ENCODE results near the gene AIF1.
A peak's percentile ranks its signal among the peaks of the same experiment; 100 is the strongest.

AIF1 gene

DNA sequence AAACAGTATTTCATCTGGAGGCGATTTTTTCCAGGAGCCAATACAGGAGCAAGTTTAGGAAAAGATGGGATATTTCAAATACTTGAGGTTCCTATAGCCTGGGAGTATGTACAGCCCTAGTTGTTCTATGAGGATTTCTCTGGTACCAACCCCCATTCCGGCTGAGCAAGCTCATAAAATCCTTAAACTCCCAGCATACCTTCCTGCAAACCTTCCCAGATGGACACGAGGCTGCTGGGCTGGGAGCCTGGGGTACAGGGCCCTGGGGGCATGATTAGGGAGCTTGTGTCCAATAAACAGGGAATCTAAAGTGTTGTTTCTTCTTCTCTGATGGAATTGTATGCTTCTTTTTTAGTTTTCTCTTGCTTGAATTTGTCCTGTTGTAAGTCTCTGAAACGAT, 7.0 kb downstream of the AIF1 start:
- no peaks in the 10 kb centered on the region for H3K9me3 ChIP-seq (replicated peaks; ENCODE audit: insufficient read depth, low read length)
- no peaks in the 10 kb centered on the region for H3K9me2 ChIP-seq (replicated peaks; ENCODE audit: insufficient read depth, low read length)
- TF ChIP-seq EZH2 (optimal IDR thresholded peaks at IDR 0.05; ENCODE audit: low read depth, low read length) (no peak), EZH2phosphoT487 (IDR thresholded peaks at IDR 0.05; ENCODE audit: low read length) (no peak)
- TF ChIP-seq, protein P1, sequence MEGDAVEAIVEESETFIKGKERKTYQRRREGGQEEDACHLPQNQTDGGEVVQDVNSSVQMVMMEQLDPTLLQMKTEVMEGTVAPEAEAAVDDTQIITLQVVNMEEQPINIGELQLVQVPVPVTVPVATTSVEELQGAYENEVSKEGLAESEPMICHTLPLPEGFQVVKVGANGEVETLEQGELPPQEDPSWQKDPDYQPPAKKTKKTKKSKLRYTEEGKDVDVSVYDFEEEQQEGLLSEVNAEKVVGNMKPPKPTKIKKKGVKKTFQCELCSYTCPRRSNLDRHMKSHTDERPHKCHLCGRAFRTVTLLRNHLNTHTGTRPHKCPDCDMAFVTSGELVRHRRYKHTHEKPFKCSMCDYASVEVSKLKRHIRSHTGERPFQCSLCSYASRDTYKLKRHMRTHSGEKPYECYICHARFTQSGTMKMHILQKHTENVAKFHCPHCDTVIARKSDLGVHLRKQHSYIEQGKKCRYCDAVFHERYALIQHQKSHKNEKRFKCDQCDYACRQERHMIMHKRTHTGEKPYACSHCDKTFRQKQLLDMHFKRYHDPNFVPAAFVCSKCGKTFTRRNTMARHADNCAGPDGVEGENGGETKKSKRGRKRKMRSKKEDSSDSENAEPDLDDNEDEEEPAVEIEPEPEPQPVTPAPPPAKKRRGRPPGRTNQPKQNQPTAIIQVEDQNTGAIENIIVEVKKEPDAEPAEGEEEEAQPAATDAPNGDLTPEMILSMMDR (IDR thresholded peaks at IDR 0.05; ENCODE audit: low read length), result no peak
- H3K36me3 ChIP-seq (replicated peaks; ENCODE audit: insufficient read depth, low read length), result peaks cover 10% of the 10 kb centered on the region; the same call in 1 of the 2 replicates
- peaks cover 64% of the 10 kb centered on the region for H3K79me2 ChIP-seq (ENCODE audit: low read length)
- peak overlapping the region; percentile 97 for H3K9ac ChIP-seq (ENCODE audit: low read length)
- no peak overlapping the region for H3K27ac ChIP-seq (ENCODE audit: low read length)
- peaks cover 7% of the 10 kb centered on the region; the same call in 1 of the 2 replicates for H3F3A ChIP-seq (ENCODE audit: insufficient read depth, low read length)
- no peak overlapping the region for H2AFZ ChIP-seq (ENCODE audit: low read length)
- no peak for DNase-seq
- peak overlapping the region; percentile 95 for H3K4me3 ChIP-seq (ENCODE audit: low read length)
- H3K4me2 ChIP-seq (ENCODE audit: low read depth, low read length), result peak overlapping the region; percentile 71
- H3K27me3 ChIP-seq (replicated peaks; ENCODE audit: insufficient read depth, low read length), result no peaks in the 10 kb centered on the region
- peaks cover 8% of the 10 kb centered on the region; the same call in 1 of the 2 replicates for H3K4me1 ChIP-seq (ENCODE audit: low read length)
- H4K20me1 ChIP-seq (ENCODE audit: insufficient read depth, low read length), result no peaks in the 10 kb centered on the region

DNA sequence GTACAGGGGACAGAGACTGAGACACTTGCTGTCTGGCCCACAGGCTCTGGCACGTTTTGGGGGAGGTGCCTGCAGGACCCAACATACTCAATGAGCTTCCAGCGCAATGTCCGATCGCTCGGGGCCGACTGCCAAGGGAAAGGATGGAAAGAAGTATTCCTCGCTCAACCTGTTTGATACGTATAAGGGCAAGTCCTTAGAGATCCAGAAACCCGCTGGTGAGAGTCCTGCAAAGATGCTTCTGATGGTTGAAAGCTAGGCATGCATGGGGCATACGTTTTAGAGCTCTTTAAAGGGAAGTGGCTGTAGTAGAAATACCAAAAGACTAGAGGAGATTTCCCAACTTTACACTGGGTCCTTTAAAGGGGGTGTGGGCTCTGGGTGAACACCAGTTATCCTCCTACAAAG, 7.7 kb downstream of the AIF1 start:
- no peak overlapping the region for H3K9ac ChIP-seq (ENCODE audit: low read length)
- H3K27me3 ChIP-seq (replicated peaks; ENCODE audit: insufficient read depth, low read length), result no peaks in the 10 kb centered on the region
- no peak overlapping the region for H3K27ac ChIP-seq (ENCODE audit: low read length)
- peaks cover 8% of the 10 kb centered on the region; the same call in 1 of the 2 replicates for H3K4me1 ChIP-seq (ENCODE audit: low read length)
- H3K9me3 ChIP-seq (replicated peaks; ENCODE audit: insufficient read depth, low read length), result no peaks in the 10 kb centered on the region
- H3K4me3 ChIP-seq (ENCODE audit: low read length), result no peak overlapping the region
- H4K20me1 ChIP-seq (ENCODE audit: insufficient read depth, low read length), result no peaks in the 10 kb centered on the region
- H3K36me3 ChIP-seq (replicated peaks; ENCODE audit: insufficient read depth, low read length), result peaks cover 14% of the 10 kb centered on the region; the same call in 1 of the 2 replicates
- no peak for DNase-seq
- peaks cover 71% of the 10 kb centered on the region for H3K79me2 ChIP-seq (ENCODE audit: low read length)
- no peak overlapping the region for H2AFZ ChIP-seq (ENCODE audit: low read length)
- peaks cover 7% of the 10 kb centered on the region; the same call in 1 of the 2 replicates for H3F3A ChIP-seq (ENCODE audit: insufficient read depth, low read length)
- TF ChIP-seq EZH2phosphoT487 (IDR thresholded peaks at IDR 0.05; ENCODE audit: low read length) (no peak), EZH2 (optimal IDR thresholded peaks at IDR 0.05; ENCODE audit: low read depth, low read length) (no peak)
- TF ChIP-seq, protein P1 (IDR thresholded peaks at IDR 0.05; ENCODE audit: low read length), result no peak
- H3K4me2 ChIP-seq (ENCODE audit: low read depth, low read length), result peak overlapping the region; percentile 71; the same call in 1 of the 2 replicates
- H3K9me2 ChIP-seq (replicated peaks; ENCODE audit: insufficient read depth, low read length), result no peaks in the 10 kb centered on the region

DNA sequence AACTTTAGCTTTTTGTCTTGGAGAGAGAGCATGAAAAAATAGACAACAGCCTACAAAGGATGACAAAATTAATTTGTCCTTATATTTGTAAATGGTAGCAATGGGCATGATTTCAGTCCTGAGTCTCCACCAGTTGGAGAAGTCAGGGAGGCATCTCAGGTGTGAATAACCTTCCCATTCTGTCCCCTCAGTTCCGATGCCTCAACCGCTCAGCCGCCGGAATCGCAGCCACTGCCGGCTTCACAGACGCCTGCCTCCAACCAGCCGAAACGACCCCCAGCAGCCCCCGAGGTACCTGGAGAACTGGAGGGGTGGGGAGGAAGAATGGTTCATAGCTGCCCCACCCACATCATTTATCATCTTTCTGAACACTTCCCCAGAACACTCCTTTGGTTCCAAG, 9.0 kb downstream of the AIF1 start:
- TF ChIP-seq EZH2 (optimal IDR thresholded peaks at IDR 0.05; ENCODE audit: low read depth, low read length), result no peak
- no peak for TF ChIP-seq EZH2phosphoT487 (IDR thresholded peaks at IDR 0.05; ENCODE audit: low read length)
- TF ChIP-seq, protein P1 (IDR thresholded peaks at IDR 0.05; ENCODE audit: low read length), result no peak
- H3K36me3 ChIP-seq (replicated peaks; ENCODE audit: insufficient read depth, low read length), result peaks cover 14% of the 10 kb centered on the region
- no peaks in the 10 kb centered on the region; the same call in 1 of the 2 replicates for H4K20me1 ChIP-seq (ENCODE audit: insufficient read depth, low read length)
- no peaks in the 10 kb centered on the region for H3K9me3 ChIP-seq (replicated peaks; ENCODE audit: insufficient read depth, low read length)
- H2AFZ ChIP-seq (ENCODE audit: low read length), result no peak overlapping the region
- H3K27me3 ChIP-seq (replicated peaks; ENCODE audit: insufficient read depth, low read length), result no peaks in the 10 kb centered on the region
- no peak overlapping the region for H3K27ac ChIP-seq (ENCODE audit: low read length)
- H3K4me3 ChIP-seq (ENCODE audit: low read length), result no peak overlapping the region
- H3K4me2 ChIP-seq (ENCODE audit: low read depth, low read length), result no peak overlapping the region
- H3K79me2 ChIP-seq (ENCODE audit: low read length), result peaks cover 82% of the 10 kb centered on the region
- no peak for DNase-seq
- H3K9ac ChIP-seq (ENCODE audit: low read length), result no peak overlapping the region
- H3K4me1 ChIP-seq (ENCODE audit: low read length), result peaks cover 8% of the 10 kb centered on the region; the same call in 1 of the 2 replicates
- H3F3A ChIP-seq (ENCODE audit: insufficient read depth, low read length), result peaks cover 7% of the 10 kb centered on the region; the same call in 1 of the 2 replicates
- H3K9me2 ChIP-seq (replicated peaks; ENCODE audit: insufficient read depth, low read length), result no peaks in the 10 kb centered on the region

Data from MM.1S (cell line).